ENCODE results near the gene CFAP299.

CFAP299 gene

GRCh38 chr4:80852061-80852460, 516.5 kb downstream of the CFAP299 start:
- DNase-seq = no peak

DNA sequence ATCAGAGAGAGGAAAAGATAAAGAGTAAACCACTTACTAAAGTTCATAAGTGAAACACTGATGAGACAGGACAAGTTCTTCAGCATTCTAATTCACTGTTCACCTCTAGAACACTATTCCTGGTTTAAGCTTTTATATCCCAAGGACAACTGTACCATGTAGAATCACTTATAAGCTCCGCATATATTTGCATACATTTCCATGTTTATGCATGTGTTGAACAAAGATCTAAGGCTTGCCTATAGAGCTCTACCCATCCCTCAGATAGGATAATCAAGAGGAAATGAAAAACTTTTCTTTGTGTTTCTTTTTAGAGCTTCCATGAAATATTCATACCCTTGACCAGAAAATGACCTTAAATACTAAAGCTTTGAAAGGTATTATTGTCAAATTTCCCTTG, 538.0 kb downstream of the CFAP299 start:
- DNase-seq = no peak

- DNase-seq = no peak
These were observed 539.4 kb downstream of the CFAP299 start for GRCh38 chr4:80874979-80875378.

GRCh38 chr4:80875642-80876041, 540.1 kb downstream of the CFAP299 start:
- no peak for DNase-seq

DNA sequence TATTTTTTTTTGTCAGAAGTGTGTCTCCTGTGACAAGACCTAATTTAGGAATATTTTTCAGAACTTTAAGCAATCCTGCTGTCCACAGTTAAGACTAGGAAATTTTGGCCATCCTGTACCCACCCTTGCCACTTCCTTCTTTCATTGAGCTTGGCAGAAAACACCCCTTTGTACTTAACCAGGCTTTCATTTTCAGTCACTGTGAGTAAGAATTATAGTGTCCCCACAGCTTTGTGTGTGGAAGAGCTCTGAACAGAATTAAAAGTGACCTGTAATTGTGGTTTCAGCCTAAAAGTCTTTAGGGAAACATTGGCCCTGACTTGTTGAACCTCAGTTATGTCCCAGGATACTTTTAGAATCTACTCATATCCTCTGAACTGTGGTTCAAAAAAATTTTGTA, 541.3 kb downstream of the CFAP299 start:
- no peak for DNase-seq

- no peak for DNase-seq
These were observed 542.7 kb downstream of the CFAP299 start for GRCh38 chr4:80878218-80878617.

GRCh38 chr4:80897537-80898303, 562.2 kb downstream of the CFAP299 start:
- no peak for DNase-seq

GRCh38 chr4:80900908-80901307, 565.4 kb downstream of the CFAP299 start:
- no peak for DNase-seq

GRCh38 chr4:80903020-80903419, 567.5 kb downstream of the CFAP299 start:
- no peak for DNase-seq

- no peak for DNase-seq
These were observed 574.4 kb downstream of the CFAP299 start for GRCh38 chr4:80909938-80910337.

DNA sequence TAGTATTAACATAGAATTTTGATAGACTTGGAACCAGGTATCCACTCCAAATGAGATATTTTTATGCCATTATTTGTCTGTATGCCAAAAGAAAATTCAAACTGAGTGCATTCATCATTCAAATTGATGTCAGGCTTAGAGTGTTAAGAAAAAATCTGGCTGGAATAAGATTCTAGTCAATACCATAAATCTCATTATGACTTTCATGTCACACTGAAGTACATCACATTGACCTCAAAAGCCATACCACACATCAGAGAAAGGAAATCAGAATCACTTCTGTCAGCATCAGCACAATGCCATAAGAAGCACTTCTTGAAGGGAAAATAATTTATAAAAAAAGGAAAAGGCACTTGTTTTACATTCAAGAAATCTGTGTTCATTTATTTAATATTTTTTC, 575.9 kb downstream of the CFAP299 start:
- DNase-seq = no peak

DNA sequence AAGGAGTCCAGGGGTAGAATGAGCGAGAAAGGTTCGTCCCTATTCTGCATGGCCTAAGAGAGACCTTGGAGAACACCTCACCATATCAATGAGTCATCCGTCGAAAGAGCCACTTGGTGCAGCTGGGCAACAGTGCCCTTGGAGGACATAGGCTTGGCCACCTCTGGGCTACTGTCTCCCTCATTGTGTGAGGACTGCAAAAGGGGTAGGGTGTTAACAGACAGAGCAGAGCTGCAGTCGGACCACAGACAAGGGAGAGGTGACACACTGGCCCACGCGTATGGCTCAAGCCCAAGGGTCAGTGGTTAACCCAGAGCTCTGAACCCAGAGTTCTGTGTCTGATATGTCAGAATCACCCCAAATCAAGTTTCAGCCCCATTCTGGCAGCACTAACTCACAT, 576.8 kb downstream of the CFAP299 start:
- no peak for DNase-seq

DNA sequence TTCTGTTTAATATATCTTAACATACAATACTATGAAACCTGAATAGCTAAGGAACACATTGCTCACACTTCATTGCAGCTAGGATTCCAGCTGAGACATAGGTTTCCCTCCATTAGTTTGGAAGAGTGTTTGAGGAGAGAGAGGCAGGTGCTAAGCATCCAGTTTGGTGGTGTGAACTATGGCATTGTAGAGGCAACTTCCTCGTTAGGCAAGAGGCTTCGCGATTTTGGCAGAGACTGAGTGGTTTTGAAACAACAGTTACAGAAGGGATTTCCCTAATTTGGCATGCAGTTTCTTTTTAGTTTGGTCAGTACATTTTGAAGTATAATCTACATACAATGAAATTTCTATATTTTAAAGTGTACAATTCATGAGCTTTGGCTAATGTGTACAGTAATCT, 577.9 kb downstream of the CFAP299 start:
- DNase-seq = no peak

DNA sequence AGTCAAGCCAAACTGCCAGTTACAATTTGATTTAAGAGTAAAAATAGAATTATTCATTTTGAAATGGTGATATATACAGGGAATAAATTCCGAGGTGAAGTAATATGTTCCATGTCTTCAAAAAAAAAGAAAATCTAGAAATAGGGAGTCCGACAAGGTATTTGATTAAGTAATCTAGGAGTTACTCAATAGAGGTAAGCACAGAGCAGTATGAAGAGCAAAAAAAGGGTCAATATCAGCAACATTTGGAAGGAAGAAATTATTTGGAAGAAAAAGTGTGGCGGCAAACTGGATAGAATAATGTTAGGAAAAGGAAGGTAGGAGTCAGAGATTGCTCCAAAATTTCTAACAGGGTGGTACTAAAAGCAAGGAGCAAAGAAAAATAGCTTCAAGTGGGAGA, 581.2 kb downstream of the CFAP299 start:
- no peak for DNase-seq

DNA sequence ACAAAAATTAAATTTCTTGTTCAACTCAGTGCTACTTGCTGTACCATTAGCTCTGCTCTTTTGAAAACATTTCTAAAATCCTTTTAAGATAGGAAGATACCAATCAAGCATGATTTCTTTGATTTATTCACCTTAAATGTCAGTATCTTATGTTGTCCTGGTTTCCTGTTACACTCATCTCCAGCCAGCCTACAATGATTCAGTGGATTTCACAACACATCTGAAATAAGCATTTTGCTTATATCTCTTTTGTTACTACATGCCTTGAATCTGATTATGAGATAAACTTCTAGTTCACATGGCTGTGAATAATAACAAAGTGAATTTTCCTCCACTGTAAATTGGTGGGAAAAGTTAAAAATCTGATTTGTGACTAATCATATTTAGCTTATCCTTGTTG, 582.5 kb downstream of the CFAP299 start:
- peak; percentile 19 for DNase-seq

GRCh38 chr4:80921441-80921840, 585.9 kb downstream of the CFAP299 start:
- DNase-seq = no peak

- no peak for DNase-seq
These were observed 587.4 kb downstream of the CFAP299 start for GRCh38 chr4:80922941-80923340.

DNA sequence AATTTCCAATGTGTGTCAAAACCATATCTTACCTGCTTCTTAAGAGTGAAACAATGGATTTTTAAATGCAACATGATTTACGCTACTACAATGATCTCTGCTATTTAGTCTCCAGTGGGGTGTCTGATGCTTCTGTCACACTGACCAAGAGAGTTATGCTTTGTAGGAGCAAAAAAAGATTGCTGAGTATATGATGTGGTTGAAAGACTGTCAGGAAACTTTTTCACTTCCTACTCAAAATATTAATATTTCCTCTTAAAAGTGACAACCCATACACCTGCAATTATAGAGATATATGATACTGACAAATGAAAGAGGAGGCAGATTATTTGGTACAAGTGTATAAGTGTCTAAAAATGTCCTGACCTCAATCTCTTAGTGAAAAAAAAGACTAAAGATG, 589.8 kb downstream of the CFAP299 start:
- DNase-seq = no peak

GRCh38 chr4:80926446-80926845, 590.9 kb downstream of the CFAP299 start:
- DNase-seq = no peak

GRCh38 chr4:80926891-80927290, 591.4 kb downstream of the CFAP299 start:
- no peak for DNase-seq

DNA sequence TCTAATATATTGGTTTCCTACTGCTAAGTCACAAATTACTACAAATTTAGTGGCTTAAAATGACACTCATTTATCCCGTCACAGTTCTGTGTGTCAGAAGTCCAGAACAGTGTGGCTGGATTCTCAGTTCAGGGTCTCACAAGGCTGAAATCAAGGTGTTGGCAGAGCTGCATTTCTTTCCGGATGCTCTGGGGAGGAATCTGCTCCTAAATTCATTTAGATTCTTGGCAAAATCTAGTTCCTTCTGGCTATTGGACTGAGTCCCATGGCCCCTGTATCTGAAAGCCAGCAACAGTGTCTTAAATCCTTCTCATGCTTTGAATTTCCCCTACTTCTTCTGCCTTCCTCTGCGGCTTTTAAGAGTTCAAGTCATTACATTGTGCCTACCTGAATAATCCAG, 591.9 kb downstream of the CFAP299 start:
- DNase-seq = no peak

DNA sequence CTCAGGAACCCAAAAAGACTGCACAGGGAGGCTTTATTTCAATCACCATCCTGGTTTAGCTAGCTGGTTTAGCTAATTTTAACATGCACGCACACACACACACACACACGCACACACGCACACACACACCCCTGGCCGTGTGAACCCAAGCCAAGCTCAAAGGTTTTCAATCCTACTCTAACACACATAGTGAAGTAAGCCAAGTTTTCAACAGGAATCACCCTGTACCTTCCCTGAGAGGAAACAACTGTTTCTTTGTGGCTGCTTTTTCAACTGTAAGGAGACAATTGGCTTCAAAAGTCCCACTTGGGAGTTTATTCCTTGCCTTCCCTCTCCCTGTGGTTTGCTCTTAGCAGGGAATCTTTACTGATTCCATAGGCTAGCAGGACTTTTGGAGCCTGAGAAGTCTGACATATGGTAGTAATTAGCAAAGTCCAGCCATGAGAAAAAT, 596.1 kb downstream of the CFAP299 start:
- DNase-seq = no peak

DNA sequence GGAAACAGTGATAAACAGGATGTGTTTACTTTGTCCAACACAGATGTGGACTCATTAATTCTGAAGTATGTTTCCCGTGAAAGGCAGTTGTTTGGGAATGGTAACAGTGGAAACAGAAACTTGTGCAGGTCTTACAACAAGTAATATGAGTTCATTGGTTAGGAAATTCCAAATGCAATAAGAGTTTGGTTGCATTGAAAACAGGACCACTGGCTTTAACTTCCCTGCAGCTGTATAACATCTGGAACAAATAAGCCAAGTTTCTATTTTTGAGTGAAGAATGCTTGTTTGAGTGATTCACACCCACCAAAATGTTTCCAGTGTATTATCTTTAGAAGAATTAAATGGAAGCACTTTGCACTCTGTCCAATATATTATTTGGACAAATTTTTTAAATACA, 612.6 kb downstream of the CFAP299 start:
- no peak for DNase-seq

- peak; percentile 71 for DNase-seq
These were observed 613.5 kb downstream of the CFAP299 start for GRCh38 chr4:80948995-80949394.

- DNase-seq = no peak
These were observed 620.9 kb downstream of the CFAP299 start for GRCh38 chr4:80956421-80956820.
